ENCODE data around the gene AUH. TPM values are rescaled to one million over a fixed set of nuclear protein-coding genes. Genes with fewer than 3 reads are reported as not detected.

The AUH gene
- total RNA-seq, 4 donors from 2014 or later: 23.5 to 50.7 (median 39.9) TPM

DNA sequence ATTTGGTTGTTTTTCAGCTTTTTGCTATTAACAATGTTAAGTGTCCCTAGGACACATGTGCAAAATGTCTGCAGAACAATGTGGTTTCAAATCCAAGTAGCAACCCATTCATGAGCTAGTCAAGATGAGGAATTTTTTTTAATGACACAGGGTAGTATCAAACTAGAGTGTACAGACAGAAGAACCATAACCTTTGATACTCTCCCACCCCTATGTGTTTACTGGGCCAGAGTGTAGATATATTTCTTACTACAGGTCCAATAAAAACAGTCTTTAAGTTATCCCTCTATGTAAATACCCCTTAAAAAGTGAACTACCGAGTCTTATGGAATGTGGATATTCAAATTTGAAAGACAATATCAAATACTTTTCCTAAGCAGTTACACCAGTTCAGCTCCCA lies 45.6 kb downstream of the AUH start:
- TF ChIP-seq, protein P1, sequence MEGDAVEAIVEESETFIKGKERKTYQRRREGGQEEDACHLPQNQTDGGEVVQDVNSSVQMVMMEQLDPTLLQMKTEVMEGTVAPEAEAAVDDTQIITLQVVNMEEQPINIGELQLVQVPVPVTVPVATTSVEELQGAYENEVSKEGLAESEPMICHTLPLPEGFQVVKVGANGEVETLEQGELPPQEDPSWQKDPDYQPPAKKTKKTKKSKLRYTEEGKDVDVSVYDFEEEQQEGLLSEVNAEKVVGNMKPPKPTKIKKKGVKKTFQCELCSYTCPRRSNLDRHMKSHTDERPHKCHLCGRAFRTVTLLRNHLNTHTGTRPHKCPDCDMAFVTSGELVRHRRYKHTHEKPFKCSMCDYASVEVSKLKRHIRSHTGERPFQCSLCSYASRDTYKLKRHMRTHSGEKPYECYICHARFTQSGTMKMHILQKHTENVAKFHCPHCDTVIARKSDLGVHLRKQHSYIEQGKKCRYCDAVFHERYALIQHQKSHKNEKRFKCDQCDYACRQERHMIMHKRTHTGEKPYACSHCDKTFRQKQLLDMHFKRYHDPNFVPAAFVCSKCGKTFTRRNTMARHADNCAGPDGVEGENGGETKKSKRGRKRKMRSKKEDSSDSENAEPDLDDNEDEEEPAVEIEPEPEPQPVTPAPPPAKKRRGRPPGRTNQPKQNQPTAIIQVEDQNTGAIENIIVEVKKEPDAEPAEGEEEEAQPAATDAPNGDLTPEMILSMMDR (IDR thresholded peaks at IDR 0.05; ENCODE audit: low read depth): no peak

DNA sequence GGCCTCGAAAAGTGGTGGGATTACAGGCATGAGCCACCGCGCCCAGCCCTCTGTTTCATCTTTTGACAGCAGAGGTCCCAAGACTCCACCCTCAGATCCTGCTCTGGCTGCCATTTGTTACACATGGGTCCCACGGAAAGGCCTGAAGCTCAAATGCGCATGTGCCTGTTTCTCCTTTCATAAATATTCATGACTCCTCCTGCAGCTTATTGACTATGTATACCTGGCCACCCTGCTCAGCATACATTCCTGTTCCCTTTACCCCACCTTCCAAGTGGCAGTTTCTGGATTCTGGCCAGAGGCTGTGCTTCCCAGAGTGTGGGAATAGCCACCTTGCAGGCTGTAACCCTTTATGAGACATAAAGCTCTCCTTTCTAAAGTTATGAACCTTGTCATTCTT lies 46.5 kb downstream of the AUH start:
- TF ChIP-seq, protein P1 (IDR thresholded peaks at IDR 0.05; ENCODE audit: low read depth): no peak

DNA sequence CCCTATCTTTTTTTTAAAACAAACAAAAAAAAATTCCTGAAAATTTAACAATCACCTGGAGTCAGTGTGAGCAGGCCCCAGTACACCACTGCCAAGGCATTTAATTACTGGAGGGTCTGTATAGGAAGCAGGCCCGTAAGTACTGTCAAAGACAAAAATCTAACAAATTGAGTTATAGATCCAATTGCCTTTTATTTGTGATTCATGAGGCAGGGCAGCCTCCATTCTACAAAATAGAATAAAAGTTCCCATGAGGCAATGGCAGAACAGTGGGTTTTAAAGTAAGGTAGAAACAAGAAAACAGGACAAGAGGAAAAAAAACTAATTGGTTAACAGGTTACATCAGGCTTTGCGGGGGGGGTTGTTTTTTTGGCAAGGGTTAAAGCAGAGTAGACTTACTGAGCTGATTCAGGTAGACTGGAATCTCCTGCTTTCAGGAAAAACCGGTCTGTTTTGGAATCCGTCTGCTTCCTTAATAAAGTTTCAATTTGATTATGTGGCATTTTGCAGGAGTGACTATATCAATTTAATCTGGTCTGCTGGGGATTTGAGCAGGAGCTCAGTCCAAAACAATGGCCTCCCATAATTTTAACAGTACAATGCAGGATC lies 48.9 kb downstream of the AUH start:
- TF ChIP-seq, protein P1 (IDR thresholded peaks at IDR 0.05; ENCODE audit: low read depth): no peak

DNA sequence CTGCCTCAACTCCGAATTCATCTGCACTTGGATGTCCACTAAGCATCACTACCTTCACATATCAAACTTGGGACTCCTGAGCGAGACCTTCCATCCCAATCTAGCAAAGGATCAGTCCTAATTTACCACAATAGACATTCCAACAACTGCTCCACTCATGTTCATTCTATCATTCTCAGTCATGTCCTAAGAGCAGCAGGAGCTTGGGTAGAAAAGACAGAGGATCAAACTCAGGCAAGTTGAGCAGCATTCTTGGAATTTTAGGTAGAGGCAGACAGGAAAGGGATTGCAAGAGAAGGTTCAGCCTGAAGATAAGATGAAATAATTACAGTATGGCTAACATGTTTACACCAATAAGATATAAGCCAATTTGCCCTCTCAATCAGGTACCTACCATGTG lies 51.7 kb downstream of the AUH start:
- TF ChIP-seq, protein P1 (IDR thresholded peaks at IDR 0.05; ENCODE audit: low read depth): no peak

DNA sequence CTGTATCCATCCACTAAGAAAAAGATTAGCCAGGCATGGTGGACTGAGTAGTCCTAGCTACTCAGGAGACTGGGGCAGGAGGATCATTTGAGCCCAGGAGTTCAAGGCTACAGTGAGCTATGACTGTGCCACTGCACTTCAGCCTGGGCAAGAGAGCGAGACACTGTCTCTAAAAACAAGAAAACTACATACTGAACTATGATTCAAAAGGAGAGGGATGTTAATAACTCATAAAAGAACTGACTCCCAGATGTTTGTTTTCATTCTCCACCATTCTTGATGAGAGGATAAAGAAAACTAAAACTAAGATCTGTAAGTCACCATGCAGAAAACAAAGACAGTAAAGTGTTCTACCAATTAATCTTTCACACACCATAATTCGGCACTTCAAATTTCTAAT lies 53.5 kb downstream of the AUH start:
- TF ChIP-seq, protein P1 (IDR thresholded peaks at IDR 0.05; ENCODE audit: low read depth): no peak

- TF ChIP-seq, protein P1 (IDR thresholded peaks at IDR 0.05; ENCODE audit: low read depth): no peak
Observed at GRCh38 chr9:91307279-91307678, 54.4 kb downstream of the AUH start.

DNA sequence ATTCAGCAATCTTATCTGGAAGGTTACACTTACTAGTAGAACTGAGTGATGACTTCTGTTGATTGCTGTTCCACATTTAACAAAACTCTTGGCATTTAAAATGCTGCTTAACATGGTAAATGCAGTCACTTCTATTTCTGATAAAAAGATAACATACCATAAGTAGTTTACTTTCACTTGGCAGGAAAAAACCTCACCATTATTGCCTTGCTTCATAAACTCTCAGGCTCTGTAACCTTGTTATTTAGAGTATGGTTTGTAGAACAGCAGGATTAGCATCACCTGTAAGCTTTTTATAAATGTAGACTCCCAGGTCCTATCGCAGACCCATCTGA lies 55.5 kb downstream of the AUH start:
- TF ChIP-seq, protein P1 (IDR thresholded peaks at IDR 0.05; ENCODE audit: low read depth): no peak

Data from subcutaneous adipose tissue (tissue), 4 donors.